ENCODE data around the gene FXYD7.

Gene FXYD7

DNA sequence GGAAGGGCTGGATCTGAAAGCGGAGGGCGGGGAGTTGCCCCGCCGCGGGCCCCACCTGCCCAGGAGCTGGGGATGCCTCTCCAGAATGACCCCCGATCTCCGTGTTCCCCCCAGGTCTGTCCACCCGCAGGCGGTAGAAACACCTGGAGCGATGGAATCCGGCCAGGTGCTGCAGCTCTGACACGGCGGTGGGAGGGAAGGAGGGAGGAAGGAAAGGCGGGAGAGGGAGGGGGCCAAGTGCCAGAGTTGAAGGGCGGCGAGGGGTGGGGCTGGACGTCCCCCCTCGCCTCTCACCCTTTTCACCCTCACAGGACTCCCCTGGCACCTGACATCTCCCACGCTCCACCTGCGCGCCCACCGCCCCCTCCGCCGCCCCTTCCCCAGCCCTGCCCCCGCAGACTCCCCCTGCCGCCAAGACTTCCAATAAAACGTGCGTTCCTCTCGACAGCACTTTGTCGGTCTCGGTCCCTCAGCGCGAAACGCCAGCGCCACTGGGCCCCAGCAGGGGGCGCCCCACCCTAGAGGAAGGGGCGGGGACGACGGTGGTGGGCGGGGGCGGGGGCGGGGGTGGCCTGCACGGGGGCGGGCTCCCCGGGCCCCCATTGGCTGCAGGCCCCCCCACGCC lies 337 bp upstream of the FXYD7 start:
- Histone ChIP-seq H3K27ac (no peak overlapping the region), H3K27me3 (replicated peaks) (peaks cover 23% of the 10 kb centered on the region), H3K4me3 (ENCODE audit: low read depth, low read length) (no peak overlapping the region), H3K36me3 (replicated peaks) (no peaks in the 10 kb centered on the region)
- in situ Hi-C loops (cut with HindIII; ENCODE audit: low pct_ligation_motif_present, low sequenced_read_pairs): no loop called here
- no peak for DNase-seq
- peak; percentile 60 for TF ChIP-seq CTCF (IDR thresholded peaks at IDR 0.05; ENCODE audit: low read depth, low read length, missing control alignments)

DNA sequence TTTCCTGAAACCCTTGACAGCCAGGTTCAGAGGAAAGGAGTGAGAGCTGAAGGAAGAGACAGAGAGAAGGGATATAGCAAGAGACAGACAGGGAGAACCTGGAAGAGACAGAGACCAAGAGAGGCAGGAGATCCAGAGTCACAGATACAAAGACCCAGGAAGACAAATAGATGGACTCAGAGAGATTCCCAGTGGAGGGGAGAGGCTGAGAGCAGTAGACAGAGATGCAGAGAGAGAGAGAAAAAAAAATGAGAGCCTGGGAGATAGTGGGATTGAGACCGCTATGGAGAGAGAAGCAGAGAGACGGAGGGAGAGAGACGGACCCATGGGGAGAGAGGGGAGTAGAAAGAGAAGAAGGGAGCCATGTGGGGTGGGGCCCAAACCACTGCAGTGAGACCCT lies 763 bp downstream of the FXYD7 start:
- in situ Hi-C loops (cut with HindIII; ENCODE audit: low pct_ligation_motif_present, low sequenced_read_pairs): no loop called here
- Histone ChIP-seq H3K4me3 (ENCODE audit: low read depth, low read length) (no peak overlapping the region), H3K36me3 (replicated peaks) (no peaks in the 10 kb centered on the region), H3K27me3 (replicated peaks) (peaks cover 23% of the 10 kb centered on the region), H3K27ac (no peak overlapping the region)
- TF ChIP-seq CTCF (IDR thresholded peaks at IDR 0.05; ENCODE audit: low read depth, low read length, missing control alignments): no peak
- DNase-seq: no peak

DNA sequence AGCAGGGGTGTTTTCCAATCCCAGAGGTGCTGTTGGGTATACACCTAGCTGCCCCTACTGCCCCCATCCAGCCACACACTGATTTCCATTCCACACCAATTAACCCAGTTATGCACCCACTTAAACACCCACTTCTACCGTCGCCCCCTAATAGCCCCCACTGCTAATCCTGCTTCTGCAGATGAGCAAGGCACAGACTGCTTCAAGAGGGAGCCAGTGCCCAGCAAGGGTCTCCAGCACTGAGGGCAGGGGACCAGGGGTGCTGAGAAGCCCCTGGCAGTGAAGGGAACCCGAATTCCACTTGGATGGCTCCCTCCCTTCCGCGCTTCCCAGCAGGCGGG lies 1.2 kb downstream of the FXYD7 start:
- no peak for TF ChIP-seq CTCF (IDR thresholded peaks at IDR 0.05; ENCODE audit: low read depth, low read length, missing control alignments)
- Histone ChIP-seq H3K27ac (no peak overlapping the region), H3K4me3 (ENCODE audit: low read depth, low read length) (no peak overlapping the region)

GRCh38 chr19:35144600-35145436 lies 1.8 kb downstream of the FXYD7 start:
- DNase-seq: no peak
- in situ Hi-C loops (cut with HindIII; ENCODE audit: low pct_ligation_motif_present, low sequenced_read_pairs): no loop called here
- no peak overlapping the region for H3K27ac ChIP-seq

More for the DNA sequence above, 1.2 kb downstream of the FXYD7 start:
- H3K36me3 ChIP-seq (replicated peaks): no peaks in the 10 kb centered on the region
- peaks cover 23% of the 10 kb centered on the region for H3K27me3 ChIP-seq (replicated peaks)
- in situ Hi-C loops (cut with HindIII; ENCODE audit: low pct_ligation_motif_present, low sequenced_read_pairs): no loop called here
- no peak for DNase-seq

GRCh38 chr19:35146746-35147459 lies 3.8 kb downstream of the FXYD7 start:
- H3K27me3 ChIP-seq (replicated peaks): peaks cover 21% of the 10 kb centered on the region
- in situ Hi-C loops (cut with HindIII; ENCODE audit: low pct_ligation_motif_present, low sequenced_read_pairs): no loop called here
- H3K36me3 ChIP-seq (replicated peaks): no peaks in the 10 kb centered on the region
- no peak for TF ChIP-seq CTCF (IDR thresholded peaks at IDR 0.05; ENCODE audit: low read depth, low read length, missing control alignments)
- DNase-seq: no peak
- no peak overlapping the region for H3K27ac ChIP-seq
- no peak overlapping the region for H3K4me3 ChIP-seq (ENCODE audit: low read depth, low read length)

More at GRCh38 chr19:35144600-35145436, 1.8 kb downstream of the FXYD7 start:
- Histone ChIP-seq H3K4me3 (ENCODE audit: low read depth, low read length) (no peak overlapping the region), H3K36me3 (replicated peaks) (no peaks in the 10 kb centered on the region), H3K27me3 (replicated peaks) (peaks cover 23% of the 10 kb centered on the region)
- TF ChIP-seq CTCF (IDR thresholded peaks at IDR 0.05; ENCODE audit: low read depth, low read length, missing control alignments): no peak
